Ishikawa (cell line): Measurements from ENCODE around the gene CLSTN2.

ENCODE experiments used
- CEBPB ChIP-seq: IDR thresholded peaks from 2 replicates; pipeline ENCODE4 v1.6.1; 2012
- CREB1 ChIP-seq: IDR thresholded peaks from 2 replicates; pipeline ENCODE4 v1.6.1; 2012; ENCODE audit warnings: low read depth
- EGR1 ChIP-seq: IDR thresholded peaks from 2 replicates; pipeline ENCODE4 v1.6.1; 2012
- EP300 ChIP-seq: IDR thresholded peaks from 2 replicates; pipeline ENCODE4 v1.6.1; 2012; ENCODE audit warnings: borderline replicate concordance
- FOXM1 ChIP-seq: IDR thresholded peaks from 2 replicates; pipeline ENCODE4 v1.6.1; 2012; ENCODE audit warnings: low read depth, borderline replicate concordance
- MAX ChIP-seq: IDR thresholded peaks from 2 replicates; pipeline ENCODE4 v1.6.1; 2012
- NFIC ChIP-seq: IDR thresholded peaks from 2 replicates; pipeline ENCODE4 v1.6.1; 2012
- RAD21 ChIP-seq: IDR thresholded peaks from 2 replicates; pipeline ENCODE4 v1.6.1; 2012; ENCODE audit warnings: low read depth
- REST ChIP-seq: IDR thresholded peaks from 2 replicates; pipeline ENCODE4 v1.6.1; 2012; ENCODE audit warnings: low read depth, mild to moderate bottlenecking
- TAF1 ChIP-seq: IDR thresholded peaks from 2 replicates; pipeline ENCODE4 v1.6.1; 2012; ENCODE audit warnings: low read depth, mild to moderate bottlenecking
- TCF12 ChIP-seq: IDR thresholded peaks from 2 replicates; pipeline ENCODE4 v1.6.1; 2012; ENCODE audit warnings: low read depth
- TEAD4 ChIP-seq: IDR thresholded peaks from 2 replicates; pipeline ENCODE4 v1.6.1; 2012
- USF1 ChIP-seq: IDR thresholded peaks from 2 replicates; pipeline ENCODE4 v1.6.1; 2012
- YY1 ChIP-seq: IDR thresholded peaks from 2 replicates; pipeline ENCODE4 v1.6.1; 2012; ENCODE audit warnings: low read depth
- ZBTB7A ChIP-seq: IDR thresholded peaks from 2 replicates; pipeline ENCODE4 v1.6.1; 2012; ENCODE audit warnings: low read depth

The CLSTN2 gene

GRCh38 chr3:140216249-140216648, 281.3 kb downstream of the CLSTN2 start:
- TF ChIP-seq FOXM1: no peak
- TF ChIP-seq CEBPB: no peak
- peak; percentile 20; the same call in 1 of the 2 replicates for TF ChIP-seq RAD21
- no peak for TF ChIP-seq REST
- TF ChIP-seq EGR1: no peak
- no peak for TF ChIP-seq EP300

- no peak for TF ChIP-seq EGR1
- TF ChIP-seq TCF12: no peak
- TF ChIP-seq EP300: no peak
- no peak for TF ChIP-seq CEBPB
- TF ChIP-seq FOXM1: no peak
- TF ChIP-seq USF1: no peak
- TF ChIP-seq YY1: no peak
- no peak for TF ChIP-seq RAD21
- TF ChIP-seq NFIC: no peak
- no peak for TF ChIP-seq MAX
- TF ChIP-seq TEAD4: no peak
- no peak for TF ChIP-seq ZBTB7A
Observed at GRCh38 chr3:140219291-140219690, 284.3 kb downstream of the CLSTN2 start.

GRCh38 chr3:140219923-140220452, 285.0 kb downstream of the CLSTN2 start:
- TF ChIP-seq USF1: no peak
- no peak for TF ChIP-seq EGR1
- no peak for TF ChIP-seq ZBTB7A
- no peak for TF ChIP-seq FOXM1
- TF ChIP-seq YY1: no peak
- no peak for TF ChIP-seq TCF12
- no peak for TF ChIP-seq NFIC
- no peak for TF ChIP-seq CEBPB
- no peak for TF ChIP-seq EP300
- TF ChIP-seq REST: no peak
- no peak for TF ChIP-seq TAF1
- no peak for TF ChIP-seq TEAD4
- no peak for TF ChIP-seq RAD21
- no peak for TF ChIP-seq CREB1
- TF ChIP-seq MAX: no peak

GRCh38 chr3:140223197-140223596, 288.2 kb downstream of the CLSTN2 start:
- TF ChIP-seq ZBTB7A (no peak), TEAD4 (no peak), FOXM1 (no peak), EGR1 (no peak), RAD21 (no peak), CEBPB (no peak), NFIC (no peak), YY1 (no peak), CREB1 (no peak), REST (no peak), TCF12 (no peak), USF1 (no peak), MAX (no peak), EP300 (no peak), TAF1 (no peak)
